MM.1S (cell line): ENCODE results near the gene NLRP6.

Experiments
- DNase-seq: peaks from one replicate; pipeline ENCODE4 v3.0.0-alpha.2; 2015
- H2AFZ ChIP-seq: fragments of 300-600 bp; sonication (generic); 2 replicates; pipeline ENCODE4 v1.6.0; 2016; ENCODE audit warnings: antibody characterized with exemption, low read length
- H3F3A ChIP-seq: fragments of 300-600 bp; sonication (generic); 2 replicates; pipeline ENCODE4 v1.6.1; 2016; ENCODE audit warnings: mild to moderate bottlenecking, antibody characterized with exemption, low read length, moderate library complexity, mixed read lengths; ENCODE audit not compliant: insufficient read depth
- H3K27ac ChIP-seq: fragments of 300-600 bp; sonication (generic); 2 replicates; pipeline ENCODE4 v1.5.1; 2016; ENCODE audit warnings: mild to moderate bottlenecking, low read length
- H3K27me3 ChIP-seq: fragments of 300-600 bp; sonication (generic); replicated peaks from 2 replicates; pipeline ENCODE4 v1.6.0; 2016; ENCODE audit warnings: low read length; ENCODE audit not compliant: insufficient read depth
- H3K36me3 ChIP-seq: fragments of 300-600 bp; sonication (generic); replicated peaks from 2 replicates; pipeline ENCODE4 v1.6.1; 2016; ENCODE audit warnings: mild to moderate bottlenecking, low read length, mixed read lengths; ENCODE audit not compliant: insufficient read depth
- H3K4me1 ChIP-seq: fragments of 300-600 bp; sonication (generic); 2 replicates; pipeline ENCODE4 v1.6.1; 2016; ENCODE audit warnings: low read length, mixed read lengths
- H3K4me2 ChIP-seq: fragments of 300-600 bp; sonication (generic); 2 replicates; pipeline ENCODE4 v1.6.0; 2016; ENCODE audit warnings: low read depth, low read length
- H3K4me3 ChIP-seq: fragments of 300-600 bp; sonication (generic); 2 replicates; pipeline ENCODE4 v1.5.1; 2016; ENCODE audit warnings: low read length, mixed read lengths
- H3K79me2 ChIP-seq: fragments of 300-600 bp; sonication (generic); 2 replicates; pipeline ENCODE4 v1.6.1; 2016; ENCODE audit warnings: mixed run types, low read length, mixed read lengths
- H3K9ac ChIP-seq: fragments of 300-600 bp; sonication (generic); 2 replicates; pipeline ENCODE4 v1.6.1; 2016; ENCODE audit warnings: low read length, mixed read lengths
- H3K9me2 ChIP-seq: fragments of 300-600 bp; sonication (generic); replicated peaks from 2 replicates; pipeline ENCODE4 v1.6.1; 2016; ENCODE audit warnings: mild to moderate bottlenecking, low read length, mixed read lengths; ENCODE audit not compliant: insufficient read depth
- H3K9me3 ChIP-seq: fragments of 300-600 bp; sonication (generic); replicated peaks from 2 replicates; pipeline ENCODE4 v1.6.1; 2016; ENCODE audit warnings: mild to moderate bottlenecking, low read length, mixed read lengths; ENCODE audit not compliant: insufficient read depth
- H4K20me1 ChIP-seq: fragments of 300-600 bp; sonication (generic); 2 replicates; pipeline ENCODE4 v1.6.1; 2016; ENCODE audit warnings: mild to moderate bottlenecking, low read length, moderate library complexity, mixed read lengths; ENCODE audit not compliant: insufficient read depth
- CTCF ChIP-seq: fragments of 300-600 bp; sonication (generic); IDR thresholded peaks from 2 replicates; pipeline ENCODE4 v1.5.1; 2016; ENCODE audit warnings: antibody characterized with exemption, low read length, mixed read lengths
- EZH2 ChIP-seq: fragments of 300-600 bp; sonication (generic); optimal IDR thresholded peaks from 2 replicates; pipeline ENCODE3; 2017; ENCODE audit warnings: low read depth, mild to moderate bottlenecking, antibody characterized with exemption, low read length, mixed read lengths
- EZH2phosphoT487 ChIP-seq: fragments of 300-600 bp; sonication (generic); IDR thresholded peaks from 2 replicates; pipeline ENCODE4 v1.6.1; 2018; ENCODE audit warnings: antibody characterized with exemption, low read length

NLRP6 gene

GRCh38 chr11:294780-295179, 16.6 kb downstream of the NLRP6 start:
- H3K79me2 ChIP-seq = no peaks in the 10 kb centered on the region
- H3K4me1 ChIP-seq = no peaks in the 10 kb centered on the region
- TF ChIP-seq EZH2phosphoT487 (no peak), CTCF (no peak), EZH2 (no peak)
- no peak overlapping the region for H3K27ac ChIP-seq
- H3K4me2 ChIP-seq = no peak overlapping the region
- H2AFZ ChIP-seq = no peak overlapping the region
- DNase-seq = no peak
- no peak overlapping the region for H3K4me3 ChIP-seq
- no peaks in the 10 kb centered on the region for H3K9me2 ChIP-seq
- H3K9me3 ChIP-seq = no peaks in the 10 kb centered on the region
- H4K20me1 ChIP-seq = no peaks in the 10 kb centered on the region
- no peaks in the 10 kb centered on the region for H3F3A ChIP-seq
- H3K36me3 ChIP-seq = no peaks in the 10 kb centered on the region
- H3K27me3 ChIP-seq = peaks cover 20% of the 10 kb centered on the region
- no peak overlapping the region for H3K9ac ChIP-seq

GRCh38 chr11:295351-296170, 17.4 kb downstream of the NLRP6 start:
- Histone ChIP-seq H3K79me2 (no peaks in the 10 kb centered on the region), H3K4me1 (no peaks in the 10 kb centered on the region), H3K9ac (no peak overlapping the region), H3K9me2 (no peaks in the 10 kb centered on the region), H3K27ac (no peak overlapping the region), H3K27me3 (peaks cover 27% of the 10 kb centered on the region), H2AFZ (no peak overlapping the region), H3K4me3 (no peak overlapping the region), H3F3A (no peaks in the 10 kb centered on the region), H3K4me2 (no peak overlapping the region), H4K20me1 (no peaks in the 10 kb centered on the region), H3K9me3 (no peaks in the 10 kb centered on the region), H3K36me3 (no peaks in the 10 kb centered on the region)
- DNase-seq = no peak
- TF ChIP-seq EZH2 (no peak), CTCF (no peak), EZH2phosphoT487 (no peak)

- no peaks in the 10 kb centered on the region for H3K79me2 ChIP-seq
- no peaks in the 10 kb centered on the region for H3K4me1 ChIP-seq
- H3K36me3 ChIP-seq = no peaks in the 10 kb centered on the region
- no peak overlapping the region for H2AFZ ChIP-seq
- H3K9me3 ChIP-seq = no peaks in the 10 kb centered on the region
- TF ChIP-seq EZH2phosphoT487 (no peak), CTCF (no peak), EZH2 (no peak)
- H3K4me2 ChIP-seq = no peak overlapping the region
- H3K27ac ChIP-seq = no peak overlapping the region
- no peaks in the 10 kb centered on the region for H3K9me2 ChIP-seq
- no peaks in the 10 kb centered on the region for H3F3A ChIP-seq
- H4K20me1 ChIP-seq = no peaks in the 10 kb centered on the region
- peaks cover 36% of the 10 kb centered on the region for H3K27me3 ChIP-seq
- DNase-seq = no peak
- no peak overlapping the region for H3K4me3 ChIP-seq
- no peak overlapping the region for H3K9ac ChIP-seq
Observed at GRCh38 chr11:296171-297050, 18.2 kb downstream of the NLRP6 start.
